Measurements from ENCODE around the gene NR3C1. TPM values are rescaled to one million over a fixed set of nuclear protein-coding genes. Genes with fewer than 3 reads are reported as not detected.

Gene NR3C1
- total and polyA plus RNA-seq, 2 donors = 47.7 to 62.3 TPM

DNA sequence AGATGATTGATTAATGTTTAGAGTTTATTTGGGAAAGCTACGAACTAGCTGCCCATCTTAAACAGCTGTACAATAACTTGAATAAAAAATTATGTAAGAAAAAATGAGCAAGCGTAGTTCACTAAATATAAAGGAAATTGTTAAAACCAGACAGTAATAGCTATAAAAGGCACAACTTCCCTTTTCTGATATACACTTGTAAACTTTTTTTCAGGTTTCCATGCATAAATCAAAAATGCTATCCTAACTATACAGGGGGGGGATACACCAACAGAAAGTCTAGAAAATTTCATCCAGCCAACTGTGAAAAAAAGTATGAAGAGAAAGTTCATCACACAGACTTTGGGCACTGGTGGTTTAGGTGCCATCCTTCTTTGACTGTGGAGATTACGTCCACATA is 122.3 kb downstream of the NR3C1 start:
- H3K9me3 ChIP-seq (ENCODE audit: control insufficient read depth in 2 of 2, insufficient read depth in 1 of 2, low read length in 1 of 2) = no peaks in the 10 kb centered on the region
- no peak for DNase-seq (ENCODE audit: low read depth in 6 of 9, low spot score in 9 of 9)
- no peak overlapping the region for H3K4me3 ChIP-seq (ENCODE audit: low read length in 2 of 2)
- H3K27me3 ChIP-seq (ENCODE audit: control insufficient read depth in 2 of 2, insufficient read depth in 1 of 2, low read length in 1 of 2) = no peaks in the 10 kb centered on the region
- H3K36me3 ChIP-seq (ENCODE audit: control insufficient read depth in 2 of 2, insufficient read depth in 2 of 2, low read length in 1 of 2) = peaks cover 16 to 35% of the 10 kb centered on the region in 2 donors
- H3K27ac ChIP-seq (ENCODE audit: low read depth in 1 of 2, low read length in 1 of 2) = no peak overlapping the region
- H3K4me1 ChIP-seq (ENCODE audit: control insufficient read depth in 2 of 2, insufficient read depth in 2 of 2, low read length in 2 of 2) = no peaks in the 10 kb centered on the region
- 88% methylated on average over 3 of the region's 3 CpGs for WGBS

GRCh38 chr5:143279698-143280097 is 123.8 kb downstream of the NR3C1 start:
- Histone ChIP-seq H3K36me3 (ENCODE audit: control insufficient read depth in 2 of 2, insufficient read depth in 2 of 2, low read length in 1 of 2) (peaks cover 16 to 35% of the 10 kb centered on the region in 2 donors), H3K9me3 (ENCODE audit: control insufficient read depth in 2 of 2, insufficient read depth in 1 of 2, low read length in 1 of 2) (no peaks in the 10 kb centered on the region), H3K4me1 (ENCODE audit: control insufficient read depth in 2 of 2, insufficient read depth in 2 of 2, low read length in 2 of 2) (peaks cover 2 to 3% of the 10 kb centered on the region in 2 donors), H3K27me3 (ENCODE audit: control insufficient read depth in 2 of 2, insufficient read depth in 1 of 2, low read length in 1 of 2) (no peaks in the 10 kb centered on the region), H3K4me3 (ENCODE audit: low read length in 2 of 2) (no peak overlapping the region), H3K27ac (ENCODE audit: low read depth in 1 of 2, low read length in 1 of 2) (no peak overlapping the region)
- no peak for DNase-seq (ENCODE audit: low read depth in 6 of 9, low spot score in 9 of 9)
- 94% methylated on average over 2 of the region's 2 CpGs for WGBS

DNA sequence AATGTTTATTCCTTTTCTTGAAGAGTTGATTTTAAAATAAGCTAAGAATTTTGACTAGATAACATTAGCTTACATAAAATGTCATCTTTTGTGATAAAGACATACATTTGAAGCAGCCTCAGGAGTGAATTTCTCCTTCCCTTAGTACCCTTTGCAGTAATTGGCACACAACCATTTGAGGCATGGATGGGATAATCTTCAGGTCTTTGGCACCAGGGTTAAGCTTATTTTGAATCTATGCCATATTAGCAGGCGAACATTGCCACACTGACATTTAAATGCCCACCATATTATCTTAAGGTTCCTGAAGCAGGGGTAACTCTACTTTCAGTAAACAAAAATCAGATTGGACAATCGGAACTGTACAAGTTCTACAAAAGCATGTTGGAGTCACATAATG is 126.0 kb downstream of the NR3C1 start:
- H3K4me1 ChIP-seq (ENCODE audit: control insufficient read depth in 2 of 2, insufficient read depth in 2 of 2, low read length in 2 of 2) = peaks cover 2 to 3% of the 10 kb centered on the region in 2 donors
- H3K27ac ChIP-seq (ENCODE audit: low read depth in 1 of 2, low read length in 1 of 2) = no peak overlapping the region
- no peaks in the 10 kb centered on the region for H3K27me3 ChIP-seq (ENCODE audit: control insufficient read depth in 2 of 2, insufficient read depth in 1 of 2, low read length in 1 of 2)
- H3K4me3 ChIP-seq (ENCODE audit: low read length in 2 of 2) = no peak overlapping the region
- no peak for DNase-seq (ENCODE audit: low read depth in 6 of 9, low spot score in 9 of 9)
- H3K9me3 ChIP-seq (ENCODE audit: control insufficient read depth in 2 of 2, insufficient read depth in 1 of 2, low read length in 1 of 2) = no peaks in the 10 kb centered on the region
- peaks cover 12 to 23% of the 10 kb centered on the region in 2 donors for H3K36me3 ChIP-seq (ENCODE audit: control insufficient read depth in 2 of 2, insufficient read depth in 2 of 2, low read length in 1 of 2)
- 99% methylated on average over 2 of the region's 2 CpGs for WGBS

GRCh38 chr5:143275512-143276363 is 127.7 kb downstream of the NR3C1 start:
- Histone ChIP-seq H3K4me1 (ENCODE audit: control insufficient read depth in 2 of 2, insufficient read depth in 2 of 2, low read length in 2 of 2) (peaks cover 2 to 3% of the 10 kb centered on the region in 2 donors), H3K27ac (ENCODE audit: low read depth in 1 of 2, low read length in 1 of 2) (peak overlapping the region in 1 of 2 donors; percentile 70), H3K27me3 (ENCODE audit: control insufficient read depth in 2 of 2, insufficient read depth in 1 of 2, low read length in 1 of 2) (no peaks in the 10 kb centered on the region), H3K9me3 (ENCODE audit: control insufficient read depth in 2 of 2, insufficient read depth in 1 of 2, low read length in 1 of 2) (no peaks in the 10 kb centered on the region), H3K36me3 (ENCODE audit: control insufficient read depth in 2 of 2, insufficient read depth in 2 of 2, low read length in 1 of 2) (peaks cover 5 to 16% of the 10 kb centered on the region in 2 donors), H3K4me3 (ENCODE audit: low read length in 2 of 2) (no peak overlapping the region)
- peak in 2 of 9 donors; percentile 11 to 34 for DNase-seq (ENCODE audit: low read depth in 6 of 9, low spot score in 9 of 9)
- WGBS = 83% methylated on average over 6 of the region's 6 CpGs

GRCh38 chr5:143274952-143275351 is 128.5 kb downstream of the NR3C1 start:
- Histone ChIP-seq H3K9me3 (ENCODE audit: control insufficient read depth in 2 of 2, insufficient read depth in 1 of 2, low read length in 1 of 2) (no peaks in the 10 kb centered on the region), H3K27ac (ENCODE audit: low read depth in 1 of 2, low read length in 1 of 2) (peak overlapping the region in 1 of 2 donors; percentile 70), H3K27me3 (ENCODE audit: control insufficient read depth in 2 of 2, insufficient read depth in 1 of 2, low read length in 1 of 2) (no peaks in the 10 kb centered on the region), H3K4me3 (ENCODE audit: low read length in 2 of 2) (no peak overlapping the region), H3K4me1 (ENCODE audit: control insufficient read depth in 2 of 2, insufficient read depth in 2 of 2, low read length in 2 of 2) (peaks cover 2 to 3% of the 10 kb centered on the region in 2 donors), H3K36me3 (ENCODE audit: control insufficient read depth in 2 of 2, insufficient read depth in 2 of 2, low read length in 1 of 2) (peaks cover 5 to 15% of the 10 kb centered on the region in 2 donors)
- 94% methylated on average over 1 of the region's 1 CpG for WGBS
- DNase-seq (ENCODE audit: low read depth in 6 of 9, low spot score in 9 of 9) = peak in 1 of 9 donors; percentile 7

GRCh38 chr5:143271431-143271830 is 132.1 kb downstream of the NR3C1 start:
- no peak overlapping the region for H3K27ac ChIP-seq (ENCODE audit: low read depth in 1 of 2, low read length in 1 of 2)
- H3K27me3 ChIP-seq (ENCODE audit: control insufficient read depth in 2 of 2, insufficient read depth in 1 of 2, low read length in 1 of 2) = no peaks in the 10 kb centered on the region
- peaks cover 2 to 3% of the 10 kb centered on the region in 2 donors for H3K4me1 ChIP-seq (ENCODE audit: control insufficient read depth in 2 of 2, insufficient read depth in 2 of 2, low read length in 2 of 2)
- 99% methylated on average over 2 of the region's 2 CpGs for WGBS
- no peak for DNase-seq (ENCODE audit: low read depth in 6 of 9, low spot score in 9 of 9)
- no peaks in the 10 kb centered on the region for H3K9me3 ChIP-seq (ENCODE audit: control insufficient read depth in 2 of 2, insufficient read depth in 1 of 2, low read length in 1 of 2)
- H3K36me3 ChIP-seq (ENCODE audit: control insufficient read depth in 2 of 2, insufficient read depth in 2 of 2, low read length in 1 of 2) = no peaks in the 10 kb centered on the region
- H3K4me3 ChIP-seq (ENCODE audit: low read length in 2 of 2) = no peak overlapping the region

DNA sequence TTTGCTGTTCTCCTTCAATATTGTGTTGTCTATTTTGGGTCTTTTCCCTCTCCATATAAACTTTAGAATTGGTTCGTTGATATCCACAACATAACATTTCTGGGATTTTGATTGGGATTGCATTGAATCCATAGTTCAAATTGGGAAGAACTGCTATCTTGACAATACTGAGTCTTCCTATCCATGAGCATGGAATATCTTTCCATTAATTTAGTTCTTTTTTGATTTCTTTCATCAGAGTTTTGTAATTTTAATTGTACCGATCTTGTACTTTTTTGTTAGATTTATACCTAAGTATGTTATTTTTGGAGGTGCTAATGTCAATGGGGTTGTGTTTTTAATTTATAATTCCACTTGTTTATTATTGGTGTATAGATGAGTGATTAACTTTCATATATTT is 135.1 kb downstream of the NR3C1 start:
- H3K27me3 ChIP-seq (ENCODE audit: control insufficient read depth in 2 of 2, insufficient read depth in 1 of 2, low read length in 1 of 2) = no peaks in the 10 kb centered on the region
- H3K36me3 ChIP-seq (ENCODE audit: control insufficient read depth in 2 of 2, insufficient read depth in 2 of 2, low read length in 1 of 2) = no peaks in the 10 kb centered on the region
- no peak overlapping the region for H3K4me3 ChIP-seq (ENCODE audit: low read length in 2 of 2)
- H3K9me3 ChIP-seq (ENCODE audit: control insufficient read depth in 2 of 2, insufficient read depth in 1 of 2, low read length in 1 of 2) = no peaks in the 10 kb centered on the region
- no peaks in the 10 kb centered on the region for H3K4me1 ChIP-seq (ENCODE audit: control insufficient read depth in 2 of 2, insufficient read depth in 2 of 2, low read length in 2 of 2)
- no peak for DNase-seq (ENCODE audit: low read depth in 6 of 9, low spot score in 9 of 9)
- H3K27ac ChIP-seq (ENCODE audit: low read depth in 1 of 2, low read length in 1 of 2) = no peak overlapping the region
- WGBS = 98% methylated on average over 2 of the region's 2 CpGs

DNA sequence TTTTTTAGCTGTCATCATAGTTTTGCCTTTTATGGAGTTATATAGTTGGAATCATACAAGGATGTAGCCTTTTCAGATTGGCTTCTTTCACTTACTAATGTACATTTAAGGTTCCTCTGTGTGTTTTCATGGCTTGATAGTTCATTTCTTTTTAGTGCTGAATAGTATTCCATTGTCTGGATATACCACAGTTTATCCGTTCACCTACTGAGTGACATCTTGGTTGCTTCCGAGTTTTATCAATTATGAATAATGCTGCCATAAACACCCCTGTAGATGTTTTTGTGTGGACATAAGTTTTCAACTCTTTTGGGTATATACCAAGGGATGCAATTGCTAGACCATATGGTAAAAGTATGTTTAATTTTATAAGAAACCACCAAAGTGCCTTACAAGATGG is 136.3 kb downstream of the NR3C1 start:
- 99% methylated on average over 2 of the region's 2 CpGs for WGBS
- Histone ChIP-seq H3K4me1 (ENCODE audit: control insufficient read depth in 2 of 2, insufficient read depth in 2 of 2, low read length in 2 of 2) (no peaks in the 10 kb centered on the region), H3K27ac (ENCODE audit: low read depth in 1 of 2, low read length in 1 of 2) (no peak overlapping the region), H3K4me3 (ENCODE audit: low read length in 2 of 2) (no peak overlapping the region), H3K36me3 (ENCODE audit: control insufficient read depth in 2 of 2, insufficient read depth in 2 of 2, low read length in 1 of 2) (no peaks in the 10 kb centered on the region), H3K9me3 (ENCODE audit: control insufficient read depth in 2 of 2, insufficient read depth in 1 of 2, low read length in 1 of 2) (no peaks in the 10 kb centered on the region), H3K27me3 (ENCODE audit: control insufficient read depth in 2 of 2, insufficient read depth in 1 of 2, low read length in 1 of 2) (no peaks in the 10 kb centered on the region)
- DNase-seq (ENCODE audit: low read depth in 6 of 9, low spot score in 9 of 9) = no peak

DNA sequence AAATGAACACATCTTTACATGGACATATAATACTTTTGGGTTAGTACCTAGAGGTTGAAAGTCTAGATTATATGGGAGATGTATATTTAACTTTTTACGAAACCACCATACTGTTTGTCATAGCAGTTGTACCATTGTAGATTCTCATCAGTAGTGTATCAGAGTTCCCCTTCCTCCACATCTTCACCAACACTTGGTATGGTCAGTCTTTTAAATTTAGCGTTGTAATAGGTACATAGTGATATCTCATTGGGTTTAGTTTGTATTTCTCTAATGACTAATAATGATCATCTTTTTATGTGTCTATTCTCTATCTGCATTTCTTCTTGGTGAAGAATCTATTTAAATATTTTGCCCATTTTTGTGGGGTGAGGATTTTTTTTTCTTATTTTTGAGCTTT is 137.5 kb downstream of the NR3C1 start:
- over 99% methylated on average over 2 of the region's 2 CpGs for whole genome bisulfite sequencing
- no peaks in the 10 kb centered on the region for H3K4me1 ChIP-seq (ENCODE audit: control insufficient read depth in 2 of 2, insufficient read depth in 2 of 2, low read length in 2 of 2)
- no peak overlapping the region for H3K27ac ChIP-seq (ENCODE audit: low read depth in 1 of 2, low read length in 1 of 2)
- no peak for DNase-seq (ENCODE audit: low read depth in 6 of 9, low spot score in 9 of 9)
- no peaks in the 10 kb centered on the region for H3K36me3 ChIP-seq (ENCODE audit: control insufficient read depth in 2 of 2, insufficient read depth in 2 of 2, low read length in 1 of 2)
- H3K4me3 ChIP-seq (ENCODE audit: low read length in 2 of 2) = no peak overlapping the region
- H3K27me3 ChIP-seq (ENCODE audit: control insufficient read depth in 2 of 2, insufficient read depth in 1 of 2, low read length in 1 of 2) = no peaks in the 10 kb centered on the region
- no peaks in the 10 kb centered on the region for H3K9me3 ChIP-seq (ENCODE audit: control insufficient read depth in 2 of 2, insufficient read depth in 1 of 2, low read length in 1 of 2)
